Fibroblast of lung (primary cell): ENCODE measurements around the gene CSNK1A1. TPM values are rescaled to one million over a fixed set of nuclear protein-coding genes. Genes with fewer than 3 reads are reported as not detected.

Source experiments
- DNase-seq, 2 donors: peaks; one replicate each; pipeline versions ENCODE4 v3.0.0 to v3.0.0-alpha.2; 2010; ENCODE audit warnings: low read depth in 2 of 2
- H2AFZ ChIP-seq: 2 replicates; pipeline ENCODE4 v1.5.1; 2012; ENCODE audit warnings: low read length, control low read depth, inconsistent platforms
- H3K27ac ChIP-seq: 2 replicates; pipeline ENCODE4 v1.5.1; 2011; ENCODE audit warnings: low read length, control low read depth; ENCODE audit not compliant: insufficient read depth
- H3K27me3 ChIP-seq: 2 replicates; pipeline ENCODE4 v1.5.1; 2011; ENCODE audit warnings: mild to moderate bottlenecking, low read length; ENCODE audit not compliant: control insufficient read depth, insufficient read depth
- H3K36me3 ChIP-seq: 2 replicates; pipeline ENCODE4 v1.5.1; 2011; ENCODE audit warnings: low read length; ENCODE audit not compliant: control insufficient read depth, insufficient read depth
- H3K4me1 ChIP-seq: 2 replicates; pipeline ENCODE4 v1.5.1; 2011; ENCODE audit warnings: low read length; ENCODE audit not compliant: control insufficient read depth, insufficient read depth; ENCODE audit errors: extremely low read depth
- H3K4me2 ChIP-seq: 2 replicates; pipeline ENCODE4 v1.5.1; 2011; ENCODE audit warnings: low read length, control low read depth; ENCODE audit not compliant: insufficient read depth; ENCODE audit errors: extremely low read depth
- H3K4me3 ChIP-seq, 4 experiments: fragments of 200-600 bp in 1 of 4; sonication (generic) in 1 of 4; replicated peaks in 1 of 4; 2 replicates each; pipeline ENCODE4 v1.5.1; 2011 to 2016; ENCODE audit warnings: low read length in 4 of 4, low read depth in 3 of 4, mild to moderate bottlenecking in 3 of 4, control low read depth in 2 of 4, inconsistent platforms in 1 of 4, mixed read lengths in 1 of 4; ENCODE audit not compliant: insufficient read depth in 1 of 4; ENCODE audit errors: control extremely low read depth in 1 of 4
- H3K79me2 ChIP-seq: 2 replicates; pipeline ENCODE4 v1.5.1; 2012; ENCODE audit warnings: mild to moderate bottlenecking, low read length, inconsistent platforms; ENCODE audit not compliant: control insufficient read depth, insufficient read depth
- H3K9ac ChIP-seq: 2 replicates; pipeline ENCODE4 v1.5.1; 2011; ENCODE audit warnings: mild to moderate bottlenecking, low read length, control low read depth; ENCODE audit not compliant: insufficient read depth
- H3K9me3 ChIP-seq: 2 replicates; pipeline ENCODE4 v1.5.1; 2012; ENCODE audit warnings: low read depth, low read length; ENCODE audit not compliant: control insufficient read depth, insufficient read depth
- H4K20me1 ChIP-seq: 2 replicates; pipeline ENCODE4 v1.5.1; 2011; ENCODE audit warnings: low read length; ENCODE audit not compliant: control insufficient read depth, insufficient read depth; ENCODE audit errors: extremely low read depth
- CTCF ChIP-seq, 2 donors: IDR thresholded peaks in 1 of 2; conservative IDR thresholded peaks in 1 of 2; 1 replicate in 1 of 2; 2 replicates in 1 of 2; pipeline ENCODE4 v1.5.1; 2011 to 2012; ENCODE audit warnings: low read length in 2 of 2, control low read depth in 1 of 2, inconsistent platforms in 1 of 2, low read depth in 1 of 2, mild to moderate bottlenecking in 1 of 2
- EZH2 ChIP-seq: IDR thresholded peaks from 2 replicates; pipeline ENCODE4 v1.5.1; 2012; ENCODE audit warnings: low read length, control low read depth, mild to moderate bottlenecking; ENCODE audit errors: missing control alignments
- polyA plus RNA-seq, 2 donors: library from polyadenylated mRNA; depleted of rRNA in 1 of 2; stranded (reverse) in 1 of 2; unstranded in 1 of 2; fragments of >200 nt; gene quantifications; 2 replicates each; pipeline ENCODE4 v1.2.1, GENCODE V29; 2011 to 2012; ENCODE audit warnings: missing spikeins in 1 of 2
- total RNA-seq: library from RNA; depleted of rRNA; stranded (reverse); fragments of >200 nt; gene quantifications from 2 replicates; pipeline ENCODE4 v1.2.1, GENCODE V29; 2014

CSNK1A1 gene
- total and polyA plus RNA-seq, 2 donors (not counting 1 experiment from before 2014, with no cell fraction given): 275 to 674 TPM

GRCh38 chr5:149543361-149544027 lies 7.7 kb downstream of the CSNK1A1 start:
- TF ChIP-seq EZH2 (no peak), CTCF (conservative IDR thresholded peaks at IDR 0.05 in 1 of 2, IDR thresholded peaks at IDR 0.05 in 1 of 2; ENCODE audit: low read depth in 1 of 2, low read length in 2 of 2) (no peak)
- Histone ChIP-seq H4K20me1 (peaks cover 2% of the 10 kb centered on the region), H3K4me1 (peaks cover 10% of the 10 kb centered on the region), H2AFZ (no peak overlapping the region), H3K27ac (peak overlapping the region; percentile 10), H3K9me3 (no peaks in the 10 kb centered on the region), H3K27me3 (no peaks in the 10 kb centered on the region), H3K36me3 (peaks cover 2% of the 10 kb centered on the region), H3K79me2 (peaks cover 98% of the 10 kb centered on the region), H3K9ac (no peak overlapping the region), H3K4me3 (peak overlapping the region in 1 of 4 experiments; percentile 5), H3K4me2 (peak overlapping the region; percentile 7)
- no peak for DNase-seq

GRCh38 chr5:149541893-149542292 lies 9.3 kb downstream of the CSNK1A1 start:
- no peak overlapping the region for H3K4me2 ChIP-seq
- no peak overlapping the region for H3K9ac ChIP-seq
- no peak overlapping the region for H3K4me3 ChIP-seq
- H3K27me3 ChIP-seq: no peaks in the 10 kb centered on the region
- no peak overlapping the region for H3K27ac ChIP-seq
- H3K79me2 ChIP-seq: peaks cover 97% of the 10 kb centered on the region
- no peak for DNase-seq
- H4K20me1 ChIP-seq: peaks cover 2% of the 10 kb centered on the region
- H2AFZ ChIP-seq: no peak overlapping the region
- TF ChIP-seq CTCF (conservative IDR thresholded peaks at IDR 0.05 in 1 of 2, IDR thresholded peaks at IDR 0.05 in 1 of 2; ENCODE audit: low read depth in 1 of 2, low read length in 2 of 2) (no peak), EZH2 (no peak)
- peaks cover 4% of the 10 kb centered on the region for H3K4me1 ChIP-seq
- H3K36me3 ChIP-seq: peaks cover 2% of the 10 kb centered on the region
- H3K9me3 ChIP-seq: no peaks in the 10 kb centered on the region

GRCh38 chr5:149540089-149540488 lies 11.2 kb downstream of the CSNK1A1 start:
- H3K27me3 ChIP-seq: no peaks in the 10 kb centered on the region
- TF ChIP-seq CTCF (conservative IDR thresholded peaks at IDR 0.05 in 1 of 2, IDR thresholded peaks at IDR 0.05 in 1 of 2; ENCODE audit: low read depth in 1 of 2, low read length in 2 of 2) (no peak), EZH2 (no peak)
- H3K4me3 ChIP-seq: peak overlapping the region in 1 of 4 experiments; percentile 10
- H2AFZ ChIP-seq: no peak overlapping the region
- H3K9ac ChIP-seq: no peak overlapping the region
- peaks cover 97% of the 10 kb centered on the region for H3K79me2 ChIP-seq
- H3K4me2 ChIP-seq: no peak overlapping the region
- H3K4me1 ChIP-seq: peaks cover 6% of the 10 kb centered on the region
- H4K20me1 ChIP-seq: peaks cover 2% of the 10 kb centered on the region
- DNase-seq: no peak
- no peak overlapping the region for H3K27ac ChIP-seq
- H3K9me3 ChIP-seq: no peaks in the 10 kb centered on the region
- peaks cover 2% of the 10 kb centered on the region for H3K36me3 ChIP-seq
